Karpas-422 (cell line): Measurements from ENCODE around the gene ADAMTS10. TPM values are rescaled to one million over a fixed set of nuclear protein-coding genes. Genes with fewer than 3 reads are reported as not detected.
"Not testable (repeated sequence)": the region's sequence is repeated elsewhere in the genome, so short reads cannot be mapped to it uniquely, and the experiment has no call there.

ENCODE experiments used
- DNase-seq: peaks from one replicate; pipeline ENCODE4 v3.0.0-alpha.2; 2015
- H2AFZ ChIP-seq: fragments of 200-600 bp; sonication (generic); 2 replicates; pipeline ENCODE4 v1.6.1; 2014; ENCODE audit warnings: antibody characterized with exemption, low read length, mixed read lengths
- H3K27ac ChIP-seq: fragments of 200-600 bp; sonication (generic); 2 replicates; pipeline ENCODE4 v1.5.1; 2014; ENCODE audit warnings: mild to moderate bottlenecking, low read length, moderate library complexity
- H3K27me3 ChIP-seq: fragments of 200-600 bp; sonication (generic); 2 replicates; pipeline ENCODE4 v1.6.1; 2014; ENCODE audit warnings: low read length, mixed read lengths
- H3K36me3 ChIP-seq: fragments of 200-600 bp; sonication (generic); 2 replicates; pipeline ENCODE4 v1.6.1; 2014; ENCODE audit warnings: low read length, mixed read lengths; ENCODE audit not compliant: insufficient read depth
- H3K4me1 ChIP-seq: fragments of 200-600 bp; sonication (generic); 2 replicates; pipeline ENCODE4 v1.6.1; 2014; ENCODE audit warnings: mild to moderate bottlenecking, low read length, mixed read lengths
- H3K4me2 ChIP-seq: fragments of 200-600 bp; sonication (generic); 2 replicates; pipeline ENCODE4 v1.6.1; 2014; ENCODE audit warnings: low read length, low read depth, mild to moderate bottlenecking; ENCODE audit not compliant: poor library complexity, severe bottlenecking
- H3K4me3 ChIP-seq: fragments of 200-600 bp; sonication (generic); 2 replicates; pipeline ENCODE4 v1.5.1; 2014; ENCODE audit warnings: mild to moderate bottlenecking, antibody characterized with exemption, low read length, mixed read lengths
- H3K79me2 ChIP-seq: fragments of 200-600 bp; sonication (generic); 2 replicates; pipeline ENCODE4 v1.6.1; 2014; ENCODE audit warnings: mild to moderate bottlenecking, low read length, mixed read lengths
- H3K9ac ChIP-seq: fragments of 200-600 bp; sonication (generic); 2 replicates; pipeline ENCODE4 v1.6.0; 2014; ENCODE audit warnings: low read length
- H3K9me2 ChIP-seq: fragments of 200-600 bp; sonication (generic), shearing (Covaris generic); replicated peaks from 2 replicates; pipeline ENCODE4 v1.6.0; 2014; ENCODE audit warnings: mild to moderate bottlenecking, low read length, moderate library complexity; ENCODE audit not compliant: insufficient read depth
- H3K9me3 ChIP-seq: fragments of 300-700, 200-600 bp; sonication (generic); 2 replicates; pipeline ENCODE4 v1.6.1; 2014; ENCODE audit warnings: low read length, mixed read lengths
- H4K20me1 ChIP-seq: fragments of 200-600 bp; sonication (generic); 2 replicates; pipeline ENCODE4 v1.6.1; 2014; ENCODE audit warnings: mild to moderate bottlenecking, antibody characterized with exemption, low read length, low read depth; ENCODE audit not compliant: insufficient read depth
- total RNA-seq: library from RNA; depleted of rRNA; stranded (reverse); fragments of >200 nt; shearing (Covaris generic); gene quantifications from 2 replicates; pipeline ENCODE4 v1.2.3, GENCODE V29; 2014; ENCODE audit warnings: low replicate concordance

Gene ADAMTS10
- total RNA-seq, 1 experiment from 2014 or later, result not detected

DNA sequence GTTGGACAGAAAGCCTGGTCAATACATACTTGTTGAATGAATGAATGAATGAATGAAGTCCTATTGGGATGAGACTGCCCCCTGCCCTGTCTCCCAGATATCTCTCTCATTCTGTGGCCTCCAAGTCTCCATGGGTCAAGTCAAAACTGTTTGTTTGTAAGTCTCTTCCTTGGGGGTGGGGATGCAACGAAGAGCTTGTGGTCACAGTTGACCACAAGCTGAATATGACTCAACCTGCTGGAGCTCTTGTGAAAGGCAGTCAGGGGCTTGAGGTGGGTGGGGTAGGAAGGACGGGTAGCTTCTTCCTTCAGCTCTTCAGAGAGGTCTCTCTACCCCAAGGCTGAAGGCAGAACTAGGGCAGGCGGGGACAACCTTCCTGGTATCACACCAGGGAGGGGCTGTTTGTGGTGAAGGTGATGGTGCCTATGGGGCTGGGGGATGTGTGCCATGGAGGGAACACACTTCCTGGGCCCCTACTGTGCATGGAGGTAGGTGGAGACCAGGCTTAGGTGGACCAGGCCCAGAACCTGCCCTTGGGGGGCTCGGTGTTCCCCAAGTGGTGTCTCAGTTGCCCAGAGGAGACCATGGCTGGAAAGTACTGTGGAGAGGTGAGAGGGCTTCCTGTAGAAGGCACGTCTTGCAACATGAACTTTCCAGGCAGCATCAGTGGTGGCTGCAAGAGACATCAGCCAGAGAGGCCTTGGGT lies 41.3 kb downstream of the ADAMTS10 start:
- H3K27ac ChIP-seq, result no peak overlapping the region

DNA sequence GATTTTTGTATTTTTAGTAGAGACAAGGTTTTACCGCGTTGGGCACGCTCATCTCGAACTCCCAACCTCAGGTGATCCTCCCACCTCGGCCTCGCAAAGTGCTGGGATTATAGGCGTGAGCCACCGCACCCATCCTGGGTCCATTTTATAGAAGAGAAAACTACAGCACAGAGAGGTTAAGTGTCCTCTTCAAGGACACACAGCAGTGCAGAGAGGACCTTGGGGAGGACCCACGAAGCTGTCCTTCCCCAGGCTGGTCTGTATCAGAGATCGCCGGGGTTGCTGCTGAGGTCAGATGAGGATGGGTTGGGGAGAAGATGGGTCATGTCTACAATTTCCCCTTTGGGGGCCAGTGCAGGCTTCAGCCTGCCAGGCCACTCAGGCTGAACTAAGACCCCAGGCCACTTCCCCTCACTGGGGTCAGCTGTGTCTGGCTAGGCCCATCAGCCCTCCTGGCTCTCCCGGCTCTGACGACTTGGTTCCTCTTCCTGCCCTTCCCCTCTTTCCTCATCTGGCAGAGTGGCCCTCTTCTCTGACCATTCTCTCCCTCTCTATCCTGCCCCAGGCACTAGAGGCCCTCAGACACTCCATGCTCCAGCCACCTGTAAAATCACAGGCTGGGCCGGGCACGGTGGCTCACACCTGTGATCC lies 42.9 kb downstream of the ADAMTS10 start:
- H3K4me2 ChIP-seq, result no peak overlapping the region
- H3K4me3 ChIP-seq, result no peak overlapping the region
- H3K9me3 ChIP-seq, result no peaks in the 10 kb centered on the region
- no peak for DNase-seq
- no peaks in the 10 kb centered on the region for H3K79me2 ChIP-seq
- H4K20me1 ChIP-seq, result no peaks in the 10 kb centered on the region
- H3K27ac ChIP-seq, result no peak overlapping the region
- no peak overlapping the region for H3K9ac ChIP-seq
- H2AFZ ChIP-seq, result no peak overlapping the region
- no peaks in the 10 kb centered on the region for H3K27me3 ChIP-seq
- H3K36me3 ChIP-seq, result no peaks in the 10 kb centered on the region
- H3K4me1 ChIP-seq, result no peaks in the 10 kb centered on the region
- no peaks in the 10 kb centered on the region for H3K9me2 ChIP-seq

More for the DNA sequence above, 41.3 kb downstream of the ADAMTS10 start:
- no peak overlapping the region for H2AFZ ChIP-seq
- no peak overlapping the region for H3K4me3 ChIP-seq
- no peaks in the 10 kb centered on the region for H4K20me1 ChIP-seq
- DNase-seq, result no peak
- H3K36me3 ChIP-seq, result no peaks in the 10 kb centered on the region
- no peaks in the 10 kb centered on the region for H3K79me2 ChIP-seq
- no peak overlapping the region for H3K9ac ChIP-seq
- no peaks in the 10 kb centered on the region for H3K9me3 ChIP-seq
- no peak overlapping the region for H3K4me2 ChIP-seq
- no peaks in the 10 kb centered on the region for H3K4me1 ChIP-seq
- H3K27me3 ChIP-seq, result no peaks in the 10 kb centered on the region
- no peaks in the 10 kb centered on the region for H3K9me2 ChIP-seq

DNA sequence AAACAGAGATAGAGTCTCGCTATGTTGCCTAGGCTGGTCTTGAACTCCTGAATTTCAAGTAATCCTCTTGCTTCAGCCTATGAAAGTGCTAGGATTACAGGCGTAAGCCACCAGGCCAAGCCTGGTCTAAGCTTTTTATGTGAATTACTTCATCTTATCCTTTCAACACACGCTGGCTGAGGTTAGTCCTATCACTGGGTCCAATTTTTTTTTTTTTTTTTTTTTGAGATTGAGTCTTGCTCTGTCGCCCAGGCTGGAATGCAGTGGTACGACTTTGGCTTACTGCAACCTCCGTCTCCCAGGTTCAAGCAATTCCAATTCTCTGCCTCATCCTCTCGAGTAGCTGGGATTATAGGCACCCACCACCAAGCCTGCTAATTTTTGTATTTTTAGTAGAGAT lies 43.7 kb downstream of the ADAMTS10 start:
- Histone ChIP-seq H3K9me3 (no peaks in the 10 kb centered on the region), H3K9me2 (no peaks in the 10 kb centered on the region), H4K20me1 (no peaks in the 10 kb centered on the region), H3K36me3 (no peaks in the 10 kb centered on the region), H3K27ac (no peak overlapping the region), H2AFZ (no peak overlapping the region), H3K27me3 (no peaks in the 10 kb centered on the region), H3K4me3 (no peak overlapping the region), H3K4me2 (no peak overlapping the region), H3K9ac (no peak overlapping the region), H3K4me1 (no peaks in the 10 kb centered on the region), H3K79me2 (no peaks in the 10 kb centered on the region)
- DNase-seq, result no peak

DNA sequence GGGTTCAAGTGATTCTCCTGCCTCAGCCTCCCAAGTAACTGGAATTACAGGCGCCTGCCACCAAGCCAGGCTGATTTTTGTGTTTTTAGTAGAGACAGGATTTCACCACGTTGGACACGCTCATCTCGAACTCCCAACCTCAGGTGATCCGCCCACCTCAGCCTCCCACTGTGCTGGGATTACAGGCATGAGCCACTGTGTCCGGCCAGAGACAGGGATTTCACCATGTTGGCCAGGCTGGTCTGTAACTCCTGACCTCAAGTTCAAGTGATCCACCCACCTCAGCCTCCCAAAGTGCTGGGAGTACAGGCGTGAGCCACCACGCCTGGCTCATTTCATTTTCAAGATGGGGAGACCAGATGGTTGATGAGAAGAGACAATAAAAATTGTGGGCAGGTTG lies 45.6 kb downstream of the ADAMTS10 start:
- not testable (repeated sequence) for H3K4me2 ChIP-seq, H3K4me3 ChIP-seq, H3K36me3 ChIP-seq, DNase-seq, H3K9me2 ChIP-seq, H3K27me3 ChIP-seq, H3K4me1 ChIP-seq, H3K27ac ChIP-seq, H2AFZ ChIP-seq, H3K79me2 ChIP-seq, H3K9ac ChIP-seq, H4K20me1 ChIP-seq, H3K9me3 ChIP-seq

DNA sequence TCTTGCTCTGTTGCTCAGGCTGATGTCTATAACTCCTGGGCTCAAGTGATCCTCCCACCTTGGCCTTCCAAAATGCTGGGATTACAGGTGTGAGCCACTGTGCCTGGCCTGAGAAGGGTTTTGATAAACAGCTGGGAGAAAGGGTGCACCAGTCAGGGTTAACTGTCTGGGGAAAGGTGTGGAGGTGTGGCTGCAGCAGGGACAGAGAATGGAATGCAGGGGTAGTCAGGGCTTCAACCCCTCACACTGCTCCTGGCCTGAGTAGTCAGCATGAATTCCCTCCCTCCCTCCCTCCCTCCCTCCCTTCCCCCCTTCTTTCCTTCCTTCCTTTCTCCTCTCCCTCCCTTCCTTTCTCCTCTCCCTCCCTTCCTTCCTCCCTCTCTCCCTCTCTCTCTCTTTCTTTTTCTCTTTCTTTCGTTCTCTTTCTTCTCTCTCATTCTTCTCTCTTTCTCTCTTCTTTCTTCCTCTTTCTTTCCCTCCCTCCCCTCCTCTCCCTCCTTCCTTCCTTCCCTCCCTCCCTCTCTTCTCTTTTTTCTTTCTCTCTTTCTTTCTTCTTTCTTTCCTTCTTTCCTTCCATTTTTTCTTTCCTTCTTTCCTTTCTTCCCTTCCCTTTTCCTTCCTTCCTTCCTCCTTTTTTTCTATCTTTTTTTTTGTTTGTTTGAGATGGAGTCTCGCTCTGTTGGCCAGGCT lies 49.3 kb downstream of the ADAMTS10 start:
- Histone ChIP-seq H3K4me2 (no peak overlapping the region), H3K27ac (no peak overlapping the region), H3K9ac (no peak overlapping the region), H3K4me1 (no peaks in the 10 kb centered on the region), H3K9me2 (no peaks in the 10 kb centered on the region), H3K9me3 (no peaks in the 10 kb centered on the region), H3K36me3 (no peaks in the 10 kb centered on the region), H3K79me2 (no peaks in the 10 kb centered on the region), H3K27me3 (no peaks in the 10 kb centered on the region), H2AFZ (no peak overlapping the region), H3K4me3 (no peak overlapping the region), H4K20me1 (no peaks in the 10 kb centered on the region)
- no peak for DNase-seq

DNA sequence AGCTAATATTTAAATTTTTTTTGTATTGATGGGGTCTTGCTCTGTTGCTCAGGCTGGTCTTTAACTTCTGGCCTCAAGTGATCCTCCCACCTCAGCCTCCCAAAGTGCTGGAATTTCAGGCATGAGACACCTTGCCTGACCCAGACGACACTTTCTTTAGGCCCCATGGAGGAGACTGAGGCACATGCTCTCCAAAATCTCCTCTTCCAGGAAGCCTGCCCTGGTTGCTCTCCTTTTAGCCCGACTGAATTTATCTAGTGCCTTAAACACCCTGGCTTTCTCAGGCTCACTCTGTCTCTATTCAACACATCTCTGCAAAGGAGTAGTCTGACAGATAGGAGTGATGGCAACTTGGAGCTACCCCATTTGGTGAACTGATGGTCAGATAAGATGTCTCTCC lies 52.2 kb downstream of the ADAMTS10 start:
- Histone ChIP-seq H3K9me3 (no peaks in the 10 kb centered on the region), H3K36me3 (no peaks in the 10 kb centered on the region), H3K79me2 (no peaks in the 10 kb centered on the region), H3K9me2 (no peaks in the 10 kb centered on the region), H2AFZ (no peak overlapping the region), H3K9ac (no peak overlapping the region), H4K20me1 (no peaks in the 10 kb centered on the region), H3K4me1 (no peaks in the 10 kb centered on the region), H3K4me2 (no peak overlapping the region), H3K4me3 (no peak overlapping the region), H3K27me3 (no peaks in the 10 kb centered on the region), H3K27ac (no peak overlapping the region)
- DNase-seq, result no peak

DNA sequence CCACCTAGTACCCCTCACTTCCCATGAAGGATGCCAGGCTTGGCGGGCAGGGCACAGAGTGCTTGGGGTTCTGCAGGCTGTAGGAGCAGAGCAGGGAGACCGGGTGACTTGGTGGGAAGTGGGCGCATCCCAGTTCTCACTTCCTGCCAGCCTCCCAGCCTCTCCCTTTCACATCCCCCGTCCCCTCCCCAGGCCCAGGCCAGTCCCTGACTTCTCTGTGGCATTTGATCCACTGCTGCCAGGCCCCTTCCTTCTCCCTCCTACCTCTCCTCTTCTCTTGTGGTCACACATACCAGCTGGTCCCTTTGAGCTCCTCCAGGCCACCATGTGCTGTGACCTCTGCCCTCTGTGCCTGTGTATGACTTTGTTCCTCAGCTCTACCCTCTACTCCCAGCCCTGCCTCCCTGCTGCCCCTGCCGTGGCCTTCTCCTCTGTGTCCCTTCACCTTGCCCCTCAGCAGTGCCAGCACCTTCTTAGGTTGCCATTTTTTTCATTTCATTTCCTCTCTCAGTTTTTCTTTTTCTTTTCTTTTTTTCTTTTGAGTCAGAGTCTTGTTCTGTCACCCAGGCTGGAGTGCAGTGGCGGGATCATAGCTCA lies 52.8 kb downstream of the ADAMTS10 start:
- no peaks in the 10 kb centered on the region for H3K4me1 ChIP-seq
- no peak overlapping the region for H3K4me2 ChIP-seq
- no peak overlapping the region for H2AFZ ChIP-seq
- H3K9me3 ChIP-seq, result no peaks in the 10 kb centered on the region
- no peaks in the 10 kb centered on the region for H3K36me3 ChIP-seq
- no peak overlapping the region for H3K27ac ChIP-seq
- no peak overlapping the region for H3K4me3 ChIP-seq
- no peaks in the 10 kb centered on the region for H3K9me2 ChIP-seq
- no peak for DNase-seq
- H4K20me1 ChIP-seq, result no peaks in the 10 kb centered on the region
- H3K27me3 ChIP-seq, result no peaks in the 10 kb centered on the region
- no peaks in the 10 kb centered on the region for H3K79me2 ChIP-seq
- no peak overlapping the region for H3K9ac ChIP-seq

DNA sequence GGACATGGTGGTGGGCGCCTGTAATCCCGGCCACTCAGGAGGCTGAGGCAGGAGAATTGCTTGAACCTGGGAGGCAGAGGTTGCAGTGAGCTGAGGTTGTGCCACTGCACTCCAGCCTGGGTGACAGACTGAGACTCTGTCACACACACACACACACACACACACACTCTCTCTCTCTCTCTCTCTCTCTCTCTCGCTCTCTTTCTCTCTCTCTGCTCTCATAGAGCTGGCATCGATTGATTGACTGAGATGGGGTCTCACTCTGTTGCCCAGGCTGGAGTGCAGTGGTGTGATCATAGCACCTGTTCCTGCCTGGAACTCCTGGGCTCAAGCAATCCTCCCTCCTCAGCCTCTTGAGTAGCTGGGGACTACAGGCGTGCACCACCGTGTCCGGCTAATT lies 56.8 kb downstream of the ADAMTS10 start:
- not testable (repeated sequence) for H4K20me1 ChIP-seq

More for the DNA sequence above, 56.8 kb downstream of the ADAMTS10 start:
- not testable (repeated sequence) for H3K27me3 ChIP-seq, H2AFZ ChIP-seq, H3K27ac ChIP-seq, H3K4me1 ChIP-seq, DNase-seq, H3K9me3 ChIP-seq, H3K9me2 ChIP-seq, H3K4me3 ChIP-seq, H3K9ac ChIP-seq, H3K4me2 ChIP-seq, H3K79me2 ChIP-seq, H3K36me3 ChIP-seq
